Measurements from ENCODE around the gene LRRC3. TPM values are rescaled to one million over a fixed set of nuclear protein-coding genes. Genes with fewer than 3 reads are reported as not detected.
A peak's percentile ranks its signal among the peaks of the same experiment; 100 is the strongest.

Gene LRRC3
- total and polyA plus RNA-seq, 7 experiments from 2014 or later = 0.06 to 3.3 (median 0.89) TPM

DNA sequence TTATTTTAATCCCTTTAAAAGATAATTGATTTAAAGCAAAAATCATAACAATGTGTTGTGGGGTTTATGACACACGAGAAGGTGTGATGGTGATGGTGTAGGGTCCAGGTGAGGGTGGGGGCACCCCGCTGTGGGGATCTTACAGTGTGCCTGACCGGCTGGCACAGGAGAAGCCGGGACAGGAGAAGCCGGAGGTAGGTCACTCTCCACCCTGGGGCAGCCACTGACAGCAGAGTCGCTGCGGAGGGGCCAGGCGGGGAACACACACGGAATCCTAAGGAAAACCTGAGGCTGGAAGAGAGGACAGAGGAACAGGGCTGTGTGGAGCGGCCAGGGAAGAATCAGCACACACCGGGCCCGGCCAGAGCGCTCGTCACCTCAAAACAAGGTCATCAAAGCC is 4.3 kb upstream of the LRRC3 start:
- ChIA-PET POLR2A (no interaction called here), CTCF (interaction anchor here (0.9 kb wide), 1 partner anchor 9 kb away, joined by 3 read pairs; no protein-coding TSS in a partner anchor)
- no peak overlapping the region for H3K27ac Mint-ChIP-seq
- DNase-seq (no peak), ATAC-seq (no peak)
- Histone ChIP-seq H3K9me3 (ENCODE audit: control insufficient read depth in 2 of 3, low read length in 3 of 3) (no peaks in the 10 kb centered on the region), H3K4me3 (ENCODE audit: low read length) (no peak overlapping the region), H3K4me1 (ENCODE audit: control insufficient read depth in 2 of 2, insufficient read depth in 2 of 2, low read length in 2 of 2) (peaks cover 0 to 2% of the 10 kb centered on the region in 2 donors), H3K36me3 (ENCODE audit: control insufficient read depth in 2 of 3, insufficient read depth in 3 of 3, low read length in 3 of 3) (no peaks in the 10 kb centered on the region), H3K27ac (ENCODE audit: low read depth, low read length) (no peak overlapping the region), H3K27me3 (ENCODE audit: control insufficient read depth in 2 of 2, insufficient read depth in 2 of 2, low read length in 2 of 2) (no peaks in the 10 kb centered on the region)
- no peak overlapping the region for H3K4me3 Mint-ChIP-seq
- H3K27me3 Mint-ChIP-seq = peaks cover 8 to 47% (median 18%) of the 10 kb centered on the region in 5 donors
- H3K36me3 Mint-ChIP-seq = peaks cover 0 to 3% (median 0%) of the 10 kb centered on the region in 5 donors
- intact Hi-C loops (cut with micrococcal nuclease) = no loop called here
- peaks cover 0 to 14% (median 5%) of the 10 kb centered on the region in 11 donors for H3K9me3 Mint-ChIP-seq
- H3K4me1 Mint-ChIP-seq = peaks cover 0 to 7% (median 6%) of the 10 kb centered on the region in 7 donors

DNA sequence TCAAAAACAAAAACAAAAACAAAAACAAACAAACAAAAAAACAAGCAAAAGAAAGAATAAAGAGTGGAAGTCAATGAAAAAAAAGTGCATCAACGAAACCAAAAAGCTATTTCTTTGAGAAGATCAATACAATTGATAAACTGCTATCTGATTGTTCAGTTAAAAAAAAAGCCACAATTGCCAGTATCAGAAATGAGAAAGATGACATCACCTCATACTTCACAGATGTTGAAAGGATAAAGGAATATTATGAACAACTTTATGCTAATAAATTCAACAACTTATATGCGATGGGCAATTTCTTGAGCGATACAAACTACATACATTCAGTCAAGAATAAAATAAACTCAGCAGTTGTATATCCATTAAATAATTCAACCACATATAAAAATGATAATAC is 2.2 kb upstream of the LRRC3 start:
- Histone ChIP-seq H3K4me3 (ENCODE audit: low read length) (no peak overlapping the region), H3K9me3 (ENCODE audit: control insufficient read depth in 2 of 3, low read length in 3 of 3) (no peaks in the 10 kb centered on the region), H3K4me1 (ENCODE audit: control insufficient read depth in 2 of 2, insufficient read depth in 2 of 2, low read length in 2 of 2) (peaks cover 0 to 6% of the 10 kb centered on the region in 2 donors), H3K36me3 (ENCODE audit: control insufficient read depth in 2 of 3, insufficient read depth in 3 of 3, low read length in 3 of 3) (no peaks in the 10 kb centered on the region), H3K27me3 (ENCODE audit: control insufficient read depth in 2 of 2, insufficient read depth in 2 of 2, low read length in 2 of 2) (no peaks in the 10 kb centered on the region), H3K27ac (ENCODE audit: low read depth, low read length) (no peak overlapping the region)
- ChIA-PET CTCF (no interaction called here), POLR2A (no interaction called here)
- ATAC-seq (no peak), DNase-seq (no peak)
- peaks cover 0 to 14% (median 5%) of the 10 kb centered on the region in 11 donors for H3K9me3 Mint-ChIP-seq
- intact Hi-C loops (cut with micrococcal nuclease) = no loop called here
- H3K4me1 Mint-ChIP-seq = peaks cover 0 to 7% (median 6%) of the 10 kb centered on the region in 7 donors
- no peak overlapping the region for H3K27ac Mint-ChIP-seq
- peak overlapping the region in 2 of 10 donors; percentile 26 to 63 for H3K4me3 Mint-ChIP-seq
- peaks cover 8 to 39% (median 17%) of the 10 kb centered on the region in 5 donors for H3K27me3 Mint-ChIP-seq
- peaks cover 0 to 3% (median 0%) of the 10 kb centered on the region in 5 donors for H3K36me3 Mint-ChIP-seq

DNA sequence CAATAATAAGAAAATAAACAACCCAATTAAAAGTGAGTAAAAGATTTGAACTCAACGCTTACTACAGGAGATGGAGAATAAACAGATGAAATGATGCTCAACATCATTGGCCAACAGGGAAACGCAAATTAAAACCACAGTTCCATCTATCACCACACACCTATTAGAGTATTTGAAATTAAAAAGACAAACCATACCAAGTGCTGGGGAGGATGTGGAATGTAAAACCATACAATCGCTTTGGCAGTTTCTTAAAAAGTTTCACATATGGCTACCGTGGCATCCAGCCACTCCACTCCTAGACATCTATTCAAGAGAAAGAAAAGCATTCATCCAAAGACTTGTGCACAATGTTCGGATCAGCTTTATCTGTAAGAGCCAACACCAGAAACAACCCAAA is 1.3 kb upstream of the LRRC3 start:
- POLR2A ChIA-PET = no interaction called here
- H3K27ac Mint-ChIP-seq = peak overlapping the region in 4 of 9 donors; percentile 1 to 55 (median 46)

DNA sequence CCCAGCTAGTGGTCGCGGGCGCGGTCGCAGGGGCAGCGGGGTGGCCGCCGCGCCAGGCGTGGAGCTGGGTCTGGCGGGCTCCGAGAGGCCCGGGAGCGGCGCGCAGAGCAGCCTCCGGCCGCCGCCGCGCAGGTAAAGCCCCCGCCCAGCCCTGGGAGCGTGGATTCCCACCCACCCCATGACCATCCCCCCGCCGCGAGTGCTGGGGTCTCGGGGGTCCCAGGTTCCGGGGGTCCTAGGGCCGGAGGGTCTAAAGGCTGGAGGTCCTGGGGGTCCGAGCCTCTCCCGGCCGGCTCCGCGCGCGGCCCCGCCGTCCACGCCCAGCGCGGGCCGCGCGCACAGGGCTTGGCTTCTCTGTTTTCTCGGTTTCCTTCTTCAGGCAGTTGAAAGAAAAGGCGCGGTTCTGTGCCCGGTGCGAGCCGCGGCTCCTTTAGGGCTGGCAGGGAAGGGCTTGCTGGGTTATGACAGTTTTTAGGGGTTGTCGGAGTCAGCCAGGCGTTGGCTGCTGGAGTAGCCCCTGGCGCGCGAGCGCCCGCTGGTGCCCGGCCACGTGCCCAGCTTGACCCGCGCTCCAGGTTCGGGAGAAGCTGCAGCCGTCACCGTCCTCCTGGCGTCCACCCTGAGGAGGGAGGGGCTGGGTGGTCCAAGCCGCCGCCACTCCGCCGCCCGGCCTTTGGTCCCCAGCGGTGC is 359 bp downstream of the LRRC3 start:
- H3K4me1 ChIP-seq (ENCODE audit: control insufficient read depth in 2 of 2, insufficient read depth in 2 of 2, low read length in 2 of 2) = peaks cover 0 to 6% of the 10 kb centered on the region in 2 donors
- no peaks in the 10 kb centered on the region for H3K36me3 ChIP-seq (ENCODE audit: control insufficient read depth in 2 of 3, insufficient read depth in 3 of 3, low read length in 3 of 3)
- Mint-ChIP-seq H3K27me3 (peaks cover 0 to 31% (median 9%) of the 10 kb centered on the region in 5 donors), H3K27ac (peak overlapping the region in 1 of 9 donors; percentile 60), H3K9me3 (peaks cover 0 to 14% (median 5%) of the 10 kb centered on the region in 11 donors), H3K4me3 (peak overlapping the region; percentile 68 to 84 (median 77)), H3K4me1 (peaks cover 0 to 10% (median 7%) of the 10 kb centered on the region in 7 donors), H3K36me3 (peaks cover 0 to 3% (median 0%) of the 10 kb centered on the region in 5 donors)
- peak overlapping the region; percentile 60 for H3K4me3 ChIP-seq (ENCODE audit: low read length)
- POLR2A ChIA-PET = no interaction called here
- DNase-seq (peak in 6 of 9 donors; percentile 15 to 60 (median 36)), ATAC-seq (peak; percentile 54)
- peak overlapping the region; percentile 55 for H3K27ac ChIP-seq (ENCODE audit: low read depth, low read length)
- no peaks in the 10 kb centered on the region for H3K27me3 ChIP-seq (ENCODE audit: control insufficient read depth in 2 of 2, insufficient read depth in 2 of 2, low read length in 2 of 2)
- CTCF ChIA-PET = no interaction called here
- H3K9me3 ChIP-seq (ENCODE audit: control insufficient read depth in 2 of 3, low read length in 3 of 3) = no peaks in the 10 kb centered on the region
- intact Hi-C loops (cut with micrococcal nuclease) = loop anchor here (1.0 to 5.0 kb wide), 6 partner anchors 27 to 1483 kb away; partner anchors contain the start of genes CFAP410 (in 1 of the 2), PFKL (in 1 of the 2), PKNOX1 (in 1 of the 2) and TRAPPC10 (in 1 of the 2)

More for the DNA sequence above, 1.3 kb upstream of the LRRC3 start:
- H3K27me3 ChIP-seq (ENCODE audit: control insufficient read depth in 2 of 2, insufficient read depth in 2 of 2, low read length in 2 of 2) = no peaks in the 10 kb centered on the region
- Mint-ChIP-seq H3K9me3 (peaks cover 0 to 14% (median 5%) of the 10 kb centered on the region in 11 donors), H3K4me3 (peak overlapping the region; percentile 47 to 82 (median 66)), H3K4me1 (peaks cover 0 to 10% (median 6%) of the 10 kb centered on the region in 7 donors), H3K27me3 (peaks cover 4 to 36% (median 15%) of the 10 kb centered on the region in 5 donors), H3K36me3 (peaks cover 0 to 3% (median 0%) of the 10 kb centered on the region in 5 donors)
- no peaks in the 10 kb centered on the region for H3K9me3 ChIP-seq (ENCODE audit: control insufficient read depth in 2 of 3, low read length in 3 of 3)
- CTCF ChIA-PET = no interaction called here
- no peak for DNase-seq
- intact Hi-C loops (cut with micrococcal nuclease) = no loop called here
- ATAC-seq = no peak
- peaks cover 0 to 6% of the 10 kb centered on the region in 2 donors for H3K4me1 ChIP-seq (ENCODE audit: control insufficient read depth in 2 of 2, insufficient read depth in 2 of 2, low read length in 2 of 2)
- no peaks in the 10 kb centered on the region for H3K36me3 ChIP-seq (ENCODE audit: control insufficient read depth in 2 of 3, insufficient read depth in 3 of 3, low read length in 3 of 3)
- H3K27ac ChIP-seq (ENCODE audit: low read depth, low read length) = no peak overlapping the region
- no peak overlapping the region for H3K4me3 ChIP-seq (ENCODE audit: low read length)

DNA sequence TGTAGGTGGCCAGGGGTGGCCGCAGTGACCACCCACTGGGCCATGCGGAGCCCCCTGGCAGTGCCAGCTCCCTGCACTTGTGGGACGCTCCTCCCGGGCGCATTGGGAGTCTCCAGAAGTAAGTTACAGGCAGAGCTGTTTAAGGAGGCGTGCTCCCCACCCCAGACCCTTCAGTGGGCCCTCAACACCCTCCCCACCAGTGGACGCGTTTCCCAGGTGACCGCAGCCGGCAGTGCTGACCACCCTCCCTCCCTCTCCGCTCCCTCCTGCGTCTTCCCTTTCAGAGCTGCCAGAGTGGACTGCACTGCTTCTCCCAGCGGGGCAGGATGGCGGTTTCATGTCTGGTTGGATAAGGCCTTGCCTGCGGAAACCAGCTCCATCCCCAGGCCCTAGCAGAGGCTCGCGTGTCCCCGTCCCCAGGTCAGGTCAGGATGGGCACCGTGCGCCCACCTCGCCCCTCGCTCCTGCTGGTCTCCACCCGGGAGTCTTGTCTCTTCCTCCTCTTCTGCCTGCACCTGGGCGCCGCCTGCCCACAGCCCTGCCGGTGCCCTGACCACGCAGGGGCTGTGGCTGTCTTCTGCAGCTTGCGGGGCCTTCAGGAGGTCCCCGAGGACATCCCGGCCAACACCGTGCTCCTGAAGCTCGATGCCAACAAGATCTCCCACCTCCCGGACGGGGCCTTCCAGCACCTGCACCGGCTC is 1.1 kb downstream of the LRRC3 start:
- Histone ChIP-seq H3K4me3 (ENCODE audit: low read length) (peak overlapping the region; percentile 60), H3K4me1 (ENCODE audit: control insufficient read depth in 2 of 2, insufficient read depth in 2 of 2, low read length in 2 of 2) (peaks cover 0 to 6% of the 10 kb centered on the region in 2 donors), H3K9me3 (ENCODE audit: control insufficient read depth in 2 of 3, low read length in 3 of 3) (no peaks in the 10 kb centered on the region), H3K27me3 (ENCODE audit: control insufficient read depth in 2 of 2, insufficient read depth in 2 of 2, low read length in 2 of 2) (no peaks in the 10 kb centered on the region), H3K36me3 (ENCODE audit: control insufficient read depth in 2 of 3, insufficient read depth in 3 of 3, low read length in 3 of 3) (no peaks in the 10 kb centered on the region), H3K27ac (ENCODE audit: low read depth, low read length) (peak overlapping the region; percentile 55)
- Mint-ChIP-seq H3K27me3 (peaks cover 0 to 30% (median 3%) of the 10 kb centered on the region in 5 donors), H3K4me1 (peaks cover 0 to 10% (median 7%) of the 10 kb centered on the region in 7 donors), H3K36me3 (peaks cover 0 to 3% (median 0%) of the 10 kb centered on the region in 5 donors), H3K4me3 (peak overlapping the region in 9 of 10 donors; percentile 38 to 84 (median 73)), H3K9me3 (peaks cover 0 to 14% (median 4%) of the 10 kb centered on the region in 11 donors), H3K27ac (peak overlapping the region in 1 of 9 donors; percentile 18)
- DNase-seq = no peak
- ATAC-seq = no peak
- POLR2A ChIA-PET = no interaction called here
- intact Hi-C loops (cut with micrococcal nuclease) = loop anchor here (5.0 kb wide), 2 partner anchors 154 to 1484 kb away; partner anchors contain the start of genes PFKL (in 1 of the 2) and PKNOX1 (in 1 of the 2)
- CTCF ChIA-PET = no interaction called here

DNA sequence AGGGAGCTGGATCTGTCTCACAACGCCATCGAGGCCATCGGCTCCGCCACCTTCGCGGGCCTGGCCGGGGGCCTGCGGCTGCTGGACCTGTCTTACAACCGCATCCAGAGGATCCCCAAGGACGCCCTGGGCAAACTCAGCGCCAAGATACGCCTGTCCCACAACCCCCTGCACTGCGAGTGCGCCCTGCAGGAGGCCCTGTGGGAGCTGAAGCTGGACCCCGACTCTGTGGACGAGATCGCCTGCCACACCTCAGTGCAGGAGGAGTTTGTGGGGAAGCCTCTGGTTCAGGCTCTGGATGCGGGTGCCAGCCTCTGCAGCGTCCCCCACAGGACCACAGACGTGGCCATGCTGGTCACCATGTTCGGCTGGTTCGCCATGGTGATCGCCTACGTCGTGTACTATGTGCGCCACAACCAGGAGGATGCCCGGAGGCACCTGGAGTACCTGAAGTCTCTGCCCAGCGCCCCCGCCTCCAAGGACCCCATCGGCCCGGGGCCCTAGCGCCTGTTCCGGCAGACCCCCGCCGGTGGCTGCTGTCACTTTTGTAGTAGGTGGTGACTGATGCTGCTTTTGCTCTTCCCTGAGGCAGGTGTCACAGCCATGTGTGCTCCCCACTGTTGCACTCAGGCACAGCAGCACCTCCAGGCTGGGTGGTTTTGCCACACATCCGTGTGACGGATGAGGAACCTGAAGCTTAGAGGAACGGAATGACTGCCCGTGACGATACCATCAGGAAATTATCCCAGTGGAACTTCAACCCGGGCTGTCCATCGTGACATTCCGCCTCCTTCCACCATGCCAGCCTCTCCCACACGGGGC is 1.8 kb downstream of the LRRC3 start:
- intact Hi-C loops (cut with micrococcal nuclease) = loop anchor here (5.0 kb wide), 2 partner anchors 155 to 1485 kb away; partner anchors contain the start of genes PFKL (in 1 of the 2) and PKNOX1 (in 1 of the 2)
- Histone ChIP-seq H3K4me1 (ENCODE audit: control insufficient read depth in 2 of 2, insufficient read depth in 2 of 2, low read length in 2 of 2) (peaks cover 0 to 6% of the 10 kb centered on the region in 2 donors), H3K27me3 (ENCODE audit: control insufficient read depth in 2 of 2, insufficient read depth in 2 of 2, low read length in 2 of 2) (no peaks in the 10 kb centered on the region), H3K4me3 (ENCODE audit: low read length) (no peak overlapping the region), H3K27ac (ENCODE audit: low read depth, low read length) (no peak overlapping the region), H3K36me3 (ENCODE audit: control insufficient read depth in 2 of 3, insufficient read depth in 3 of 3, low read length in 3 of 3) (no peaks in the 10 kb centered on the region), H3K9me3 (ENCODE audit: control insufficient read depth in 2 of 3, low read length in 3 of 3) (no peaks in the 10 kb centered on the region)
- Mint-ChIP-seq H3K27me3 (peaks cover 0 to 24% (median 0%) of the 10 kb centered on the region in 5 donors), H3K9me3 (peaks cover 0 to 13% (median 4%) of the 10 kb centered on the region in 11 donors), H3K36me3 (peaks cover 0 to 3% (median 0%) of the 10 kb centered on the region in 5 donors), H3K4me3 (peak overlapping the region in 8 of 10 donors; percentile 38 to 81 (median 58)), H3K27ac (peak overlapping the region in 2 of 9 donors; percentile 36 to 65), H3K4me1 (peaks cover 0 to 10% (median 7%) of the 10 kb centered on the region in 7 donors)
- DNase-seq (no peak), ATAC-seq (no peak)
- POLR2A ChIA-PET = no interaction called here
- CTCF ChIA-PET = no interaction called here

Data from naive thymus-derived CD4-positive, alpha-beta T cell (primary cell).